MM.1S (cell line): Measurements from ENCODE around the gene SOBP.

Source experiments
- DNase-seq: peaks from one replicate; pipeline ENCODE4 v3.0.0-alpha.2; 2015
- H2AFZ ChIP-seq: fragments of 300-600 bp; sonication (generic); 2 replicates; pipeline ENCODE4 v1.6.0; 2016; ENCODE audit warnings: antibody characterized with exemption, low read length
- H3F3A ChIP-seq: fragments of 300-600 bp; sonication (generic); 2 replicates; pipeline ENCODE4 v1.6.1; 2016; ENCODE audit warnings: mild to moderate bottlenecking, antibody characterized with exemption, low read length, moderate library complexity, mixed read lengths; ENCODE audit not compliant: insufficient read depth
- H3K27ac ChIP-seq: fragments of 300-600 bp; sonication (generic); 2 replicates; pipeline ENCODE4 v1.5.1; 2016; ENCODE audit warnings: mild to moderate bottlenecking, low read length
- H3K27me3 ChIP-seq: fragments of 300-600 bp; sonication (generic); replicated peaks from 2 replicates; pipeline ENCODE4 v1.6.0; 2016; ENCODE audit warnings: low read length; ENCODE audit not compliant: insufficient read depth
- H3K36me3 ChIP-seq: fragments of 300-600 bp; sonication (generic); replicated peaks from 2 replicates; pipeline ENCODE4 v1.6.1; 2016; ENCODE audit warnings: mild to moderate bottlenecking, low read length, mixed read lengths; ENCODE audit not compliant: insufficient read depth
- H3K4me1 ChIP-seq: fragments of 300-600 bp; sonication (generic); 2 replicates; pipeline ENCODE4 v1.6.1; 2016; ENCODE audit warnings: low read length, mixed read lengths
- H3K4me2 ChIP-seq: fragments of 300-600 bp; sonication (generic); 2 replicates; pipeline ENCODE4 v1.6.0; 2016; ENCODE audit warnings: low read depth, low read length
- H3K4me3 ChIP-seq: fragments of 300-600 bp; sonication (generic); 2 replicates; pipeline ENCODE4 v1.5.1; 2016; ENCODE audit warnings: low read length, mixed read lengths
- H3K79me2 ChIP-seq: fragments of 300-600 bp; sonication (generic); 2 replicates; pipeline ENCODE4 v1.6.1; 2016; ENCODE audit warnings: mixed run types, low read length, mixed read lengths
- H3K9ac ChIP-seq: fragments of 300-600 bp; sonication (generic); 2 replicates; pipeline ENCODE4 v1.6.1; 2016; ENCODE audit warnings: low read length, mixed read lengths
- H3K9me2 ChIP-seq: fragments of 300-600 bp; sonication (generic); replicated peaks from 2 replicates; pipeline ENCODE4 v1.6.1; 2016; ENCODE audit warnings: mild to moderate bottlenecking, low read length, mixed read lengths; ENCODE audit not compliant: insufficient read depth
- H3K9me3 ChIP-seq: fragments of 300-600 bp; sonication (generic); replicated peaks from 2 replicates; pipeline ENCODE4 v1.6.1; 2016; ENCODE audit warnings: mild to moderate bottlenecking, low read length, mixed read lengths; ENCODE audit not compliant: insufficient read depth
- H4K20me1 ChIP-seq: fragments of 300-600 bp; sonication (generic); 2 replicates; pipeline ENCODE4 v1.6.1; 2016; ENCODE audit warnings: mild to moderate bottlenecking, low read length, moderate library complexity, mixed read lengths; ENCODE audit not compliant: insufficient read depth
- CTCF ChIP-seq: fragments of 300-600 bp; sonication (generic); IDR thresholded peaks from 2 replicates; pipeline ENCODE4 v1.5.1; 2016; ENCODE audit warnings: antibody characterized with exemption, low read length, mixed read lengths
- EZH2 ChIP-seq: fragments of 300-600 bp; sonication (generic); optimal IDR thresholded peaks from 2 replicates; pipeline ENCODE3; 2017; ENCODE audit warnings: low read depth, mild to moderate bottlenecking, antibody characterized with exemption, low read length, mixed read lengths
- EZH2phosphoT487 ChIP-seq: fragments of 300-600 bp; sonication (generic); IDR thresholded peaks from 2 replicates; pipeline ENCODE4 v1.6.1; 2018; ENCODE audit warnings: antibody characterized with exemption, low read length

SOBP gene

GRCh38 chr6:107569473-107569872 lies 79.6 kb downstream of the SOBP start:
- Histone ChIP-seq H2AFZ (no peak overlapping the region), H3K9me3 (no peaks in the 10 kb centered on the region), H3K79me2 (no peaks in the 10 kb centered on the region), H3K9me2 (no peaks in the 10 kb centered on the region), H3F3A (no peaks in the 10 kb centered on the region), H3K4me3 (no peak overlapping the region), H3K27ac (no peak overlapping the region), H3K27me3 (no peaks in the 10 kb centered on the region), H3K4me1 (0 out of 2 replicates have a peak, but pooled peaks cover 2% of the 10 kb centered on the region), H4K20me1 (no peaks in the 10 kb centered on the region), H3K9ac (no peak overlapping the region), H3K36me3 (no peaks in the 10 kb centered on the region), H3K4me2 (no peak overlapping the region)
- TF ChIP-seq CTCF = no peak
- no peak for TF ChIP-seq EZH2phosphoT487
- TF ChIP-seq EZH2 = no peak
- no peak for DNase-seq

- Histone ChIP-seq H3K27ac (no peak overlapping the region), H3K4me3 (no peak overlapping the region), H3K9me2 (no peaks in the 10 kb centered on the region), H3K4me1 (0 out of 2 replicates have a peak, but pooled peaks cover 9% of the 10 kb centered on the region), H4K20me1 (no peaks in the 10 kb centered on the region), H3K9me3 (no peaks in the 10 kb centered on the region), H3K27me3 (no peaks in the 10 kb centered on the region), H3K36me3 (no peaks in the 10 kb centered on the region), H3F3A (no peaks in the 10 kb centered on the region), H3K4me2 (no peak overlapping the region), H3K79me2 (no peaks in the 10 kb centered on the region), H3K9ac (no peak overlapping the region), H2AFZ (no peak overlapping the region)
- DNase-seq = no peak
- TF ChIP-seq EZH2 (no peak), CTCF (no peak), EZH2phosphoT487 (no peak)
These were observed 81.4 kb downstream of the SOBP start for GRCh38 chr6:107571354-107571753.

- Histone ChIP-seq H3K36me3 (no peaks in the 10 kb centered on the region), H3K9ac (no peak overlapping the region), H3K4me1 (0 out of 2 replicates have a peak, but pooled peaks cover 9% of the 10 kb centered on the region), H3K27me3 (no peaks in the 10 kb centered on the region), H3K79me2 (no peaks in the 10 kb centered on the region), H3F3A (no peaks in the 10 kb centered on the region), H3K9me3 (no peaks in the 10 kb centered on the region), H3K4me3 (no peak overlapping the region), H3K9me2 (no peaks in the 10 kb centered on the region), H3K27ac (no peak overlapping the region), H2AFZ (no peak overlapping the region), H3K4me2 (no peak overlapping the region), H4K20me1 (no peaks in the 10 kb centered on the region)
- no peak for DNase-seq
- TF ChIP-seq CTCF (no peak), EZH2phosphoT487 (no peak), EZH2 (no peak)
These were observed 83.0 kb downstream of the SOBP start for GRCh38 chr6:107572886-107573285.
